Measurements from ENCODE around the gene ZDHHC19. TPM values are rescaled to one million over a fixed set of nuclear protein-coding genes. Genes with fewer than 3 reads are reported as not detected.
A peak's percentile ranks its signal among the peaks of the same experiment; 100 is the strongest.

ZDHHC19 gene
- total RNA-seq, 5 donors from 2014 or later (not counting 1 experiment from before 2014, with no cell fraction given), result 0.49 to 0.54 TPM; not detected in 3

DNA sequence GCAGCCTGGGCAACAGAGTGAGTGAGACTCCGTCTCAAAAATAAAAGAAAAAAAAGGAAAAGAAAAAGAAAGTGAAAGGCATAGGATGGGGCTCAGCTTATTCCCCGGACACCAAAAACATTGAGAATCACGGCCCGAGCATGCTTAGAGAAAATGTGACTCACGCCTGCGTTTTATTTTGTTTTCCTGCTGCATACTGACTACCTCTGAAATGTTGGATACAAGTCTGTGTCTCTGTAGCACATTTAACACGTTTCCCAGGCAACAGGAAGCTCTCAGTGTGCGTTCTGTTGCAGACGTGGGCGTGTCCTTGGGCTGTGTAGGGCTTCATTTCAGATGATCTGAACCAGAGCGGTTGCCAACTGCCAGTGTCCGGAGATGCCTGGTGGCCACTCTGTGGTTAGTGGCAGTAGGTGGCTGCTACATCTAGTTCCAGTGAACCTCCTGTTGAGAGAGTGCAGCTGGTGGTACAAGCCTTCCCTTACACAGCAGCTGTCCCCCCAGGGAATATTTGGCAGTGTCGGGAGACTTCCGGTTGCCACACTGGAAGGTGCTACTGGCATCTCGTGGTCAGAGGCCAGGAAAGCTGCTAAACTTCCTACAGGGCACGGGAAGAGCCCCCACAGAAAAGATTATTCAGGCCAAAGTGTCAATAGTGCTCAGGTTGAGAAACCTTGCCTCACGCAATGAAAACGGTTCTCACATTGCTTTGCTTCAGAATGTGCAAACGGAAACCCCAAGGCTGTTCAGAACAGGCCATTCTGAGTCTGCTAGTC is 8.2 kb upstream of the ZDHHC19 start:
- ChIA-PET CTCF (interaction anchor here (1.1 to 1.2 kb wide), 2 partner anchors 144 to 146 kb away, joined by 3 read pairs; no protein-coding TSS in a partner anchor), POLR2A (no interaction called here)
- no peaks in the 10 kb centered on the region for H3K27me3 ChIP-seq (replicated peaks in 1 of 2; ENCODE audit: control insufficient read depth in 2 of 2, extremely low read depth in 1 of 2, insufficient read depth in 2 of 2, low read length in 1 of 2)

DNA sequence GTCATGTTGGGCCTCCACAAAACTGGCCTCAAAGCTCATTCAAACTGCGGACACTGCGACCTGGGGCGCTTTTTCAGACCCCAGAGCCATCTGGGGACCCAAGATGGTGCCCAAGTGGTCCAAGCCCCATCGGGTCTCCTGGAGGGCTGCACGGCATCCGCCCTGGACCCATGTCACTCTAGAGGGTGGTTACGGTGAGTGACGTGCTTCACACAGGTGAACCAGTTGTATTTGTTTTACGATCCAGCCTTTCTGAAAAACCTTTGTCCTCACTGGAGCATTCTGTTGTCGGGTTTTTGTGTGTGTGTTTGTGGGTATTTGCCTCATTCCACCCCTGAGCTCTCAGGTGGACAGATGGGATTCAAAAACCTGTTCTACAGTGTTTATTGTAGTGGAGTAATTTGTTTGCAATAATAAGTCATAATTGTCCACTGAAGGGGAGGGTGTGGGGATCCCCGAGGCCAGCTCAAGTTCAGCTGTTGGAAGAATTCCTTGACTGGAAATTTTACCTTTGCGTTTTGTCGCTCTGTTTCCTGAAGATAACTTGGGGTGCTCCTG is 7.0 kb upstream of the ZDHHC19 start:
- Histone ChIP-seq H3K27ac (ENCODE audit: low read length) (no peak overlapping the region), H3K4me3 (ENCODE audit: control insufficient read depth in 1 of 2, extremely low read depth in 1 of 2, low read length in 1 of 2) (no peak overlapping the region), H3K36me3 (ENCODE audit: control insufficient read depth in 2 of 2, extremely low read depth in 1 of 2, insufficient read depth in 1 of 2, low read length in 1 of 2) (no peaks in the 10 kb centered on the region), H3K4me1 (ENCODE audit: control insufficient read depth in 1 of 2, extremely low read depth in 1 of 2, insufficient read depth in 2 of 2, low read length in 2 of 2) (peaks cover 4 to 15% of the 10 kb centered on the region in 2 experiments), H3K9me3 (no peaks in the 10 kb centered on the region), H3K27me3 (replicated peaks in 1 of 2; ENCODE audit: control insufficient read depth in 2 of 2, extremely low read depth in 1 of 2, insufficient read depth in 2 of 2, low read length in 1 of 2) (no peaks in the 10 kb centered on the region)
- H3K36me3 Mint-ChIP-seq, result no peaks in the 10 kb centered on the region
- H3K4me3 Mint-ChIP-seq, result peak overlapping the region; percentile 9 to 34 (median 13)
- H3K27me3 Mint-ChIP-seq, result no peaks in the 10 kb centered on the region
- H3K4me1 Mint-ChIP-seq, result peaks cover 12 to 17% (median 16%) of the 10 kb centered on the region in 3 donors
- DNase-seq (no peak), ATAC-seq (replicated peaks in 1 of 4) (no peak)
- POLR2A ChIA-PET, result no interaction called here
- 91% methylated on average over 11 of the region's 13 CpGs for WGBS (ENCODE audit: insufficient coverage)
- H3K9me3 Mint-ChIP-seq, result no peaks in the 10 kb centered on the region
- H3K27ac Mint-ChIP-seq, result peak overlapping the region in 1 of 2 donors; percentile 79
- CTCF ChIA-PET, result no interaction called here

More for the DNA sequence above, 8.2 kb upstream of the ZDHHC19 start:
- H3K4me3 Mint-ChIP-seq, result peak overlapping the region; percentile 71 to 81 (median 79)
- Histone ChIP-seq H3K36me3 (ENCODE audit: control insufficient read depth in 2 of 2, extremely low read depth in 1 of 2, insufficient read depth in 1 of 2, low read length in 1 of 2) (no peaks in the 10 kb centered on the region), H3K4me1 (ENCODE audit: control insufficient read depth in 1 of 2, extremely low read depth in 1 of 2, insufficient read depth in 2 of 2, low read length in 2 of 2) (peaks cover 4 to 15% of the 10 kb centered on the region in 2 experiments), H3K27ac (ENCODE audit: low read length) (peak overlapping the region; percentile 39), H3K4me3 (ENCODE audit: control insufficient read depth in 1 of 2, extremely low read depth in 1 of 2, low read length in 1 of 2) (peak overlapping the region; percentile 45 to 47), H3K9me3 (no peaks in the 10 kb centered on the region)
- peak; percentile 94 to 98 (median 94) for ATAC-seq (replicated peaks in 1 of 4)
- peak in 34 of 35 experiments; percentile 35 to 78 (median 60) for DNase-seq
- H3K27ac Mint-ChIP-seq, result peak overlapping the region; percentile 76 to 79
- WGBS (ENCODE audit: insufficient coverage), result 14% methylated on average over 17 of the region's 19 CpGs
- peaks cover 12 to 17% (median 16%) of the 10 kb centered on the region in 3 donors for H3K4me1 Mint-ChIP-seq
- H3K36me3 Mint-ChIP-seq, result no peaks in the 10 kb centered on the region
- H3K27me3 Mint-ChIP-seq, result no peaks in the 10 kb centered on the region
- no peaks in the 10 kb centered on the region for H3K9me3 Mint-ChIP-seq

DNA sequence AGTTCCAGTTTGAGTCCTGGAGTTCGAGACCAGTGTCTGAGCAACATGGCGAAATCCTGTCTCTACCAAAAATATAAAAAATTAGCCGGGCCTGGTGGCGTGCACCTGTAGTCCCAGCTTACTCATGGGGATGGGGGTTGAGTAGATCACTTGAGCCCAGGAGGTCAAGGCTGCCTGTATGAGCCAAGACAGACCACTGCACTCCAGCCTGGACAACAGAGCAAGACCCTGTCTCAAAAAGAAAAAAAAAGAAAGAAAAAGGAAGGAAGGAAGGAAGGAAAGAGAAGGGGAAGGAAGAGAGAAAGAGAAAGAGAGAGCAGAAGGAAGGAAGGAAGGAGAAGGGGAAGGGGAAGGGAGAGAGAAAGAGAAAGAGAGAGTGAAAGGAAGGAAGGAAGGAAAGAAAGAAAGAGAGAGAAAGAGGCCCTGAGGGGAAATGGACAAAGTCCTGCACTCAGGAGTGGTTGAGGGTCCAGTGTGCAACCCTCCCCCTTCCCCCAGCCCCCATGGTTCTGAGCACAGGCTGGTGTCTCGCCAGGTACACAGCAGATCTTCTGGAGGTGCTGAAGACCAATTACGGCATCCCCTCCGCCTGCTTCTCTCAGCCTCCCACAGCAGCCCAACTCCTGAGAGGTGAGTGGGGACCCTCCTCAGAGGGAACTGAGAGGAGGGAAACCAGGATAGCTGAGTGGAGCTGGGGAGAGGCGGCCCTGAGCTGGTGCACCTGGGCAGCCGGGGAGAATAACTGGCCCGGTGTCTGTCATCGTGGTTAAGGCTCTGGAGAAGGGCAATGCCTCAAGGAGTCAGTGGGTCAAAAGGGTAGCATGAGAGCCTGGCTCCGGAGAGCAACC is 6.3 kb upstream of the ZDHHC19 start:
- POLR2A ChIA-PET, result no interaction called here
- Histone ChIP-seq H3K9me3 (no peaks in the 10 kb centered on the region), H3K4me3 (ENCODE audit: control insufficient read depth in 1 of 2, extremely low read depth in 1 of 2, low read length in 1 of 2) (no peak overlapping the region), H3K36me3 (ENCODE audit: control insufficient read depth in 2 of 2, extremely low read depth in 1 of 2, insufficient read depth in 1 of 2, low read length in 1 of 2) (no peaks in the 10 kb centered on the region), H3K27ac (ENCODE audit: low read length) (no peak overlapping the region), H3K4me1 (ENCODE audit: control insufficient read depth in 1 of 2, extremely low read depth in 1 of 2, insufficient read depth in 2 of 2, low read length in 2 of 2) (peaks cover 4 to 15% of the 10 kb centered on the region in 2 experiments), H3K27me3 (replicated peaks in 1 of 2; ENCODE audit: control insufficient read depth in 2 of 2, extremely low read depth in 1 of 2, insufficient read depth in 2 of 2, low read length in 1 of 2) (no peaks in the 10 kb centered on the region)
- H3K9me3 Mint-ChIP-seq, result no peaks in the 10 kb centered on the region
- peaks cover 12 to 17% (median 16%) of the 10 kb centered on the region in 3 donors for H3K4me1 Mint-ChIP-seq
- no peaks in the 10 kb centered on the region for H3K27me3 Mint-ChIP-seq
- CTCF ChIA-PET, result no interaction called here
- H3K36me3 Mint-ChIP-seq, result no peaks in the 10 kb centered on the region
- 93% methylated on average over 5 of the region's 12 CpGs for WGBS (ENCODE audit: insufficient coverage)
- H3K4me3 Mint-ChIP-seq, result peak overlapping the region in 2 of 3 donors; percentile 13 to 34
- DNase-seq (no peak), ATAC-seq (replicated peaks in 1 of 4) (no peak)
- H3K27ac Mint-ChIP-seq, result peak overlapping the region in 1 of 2 donors; percentile 16

DNA sequence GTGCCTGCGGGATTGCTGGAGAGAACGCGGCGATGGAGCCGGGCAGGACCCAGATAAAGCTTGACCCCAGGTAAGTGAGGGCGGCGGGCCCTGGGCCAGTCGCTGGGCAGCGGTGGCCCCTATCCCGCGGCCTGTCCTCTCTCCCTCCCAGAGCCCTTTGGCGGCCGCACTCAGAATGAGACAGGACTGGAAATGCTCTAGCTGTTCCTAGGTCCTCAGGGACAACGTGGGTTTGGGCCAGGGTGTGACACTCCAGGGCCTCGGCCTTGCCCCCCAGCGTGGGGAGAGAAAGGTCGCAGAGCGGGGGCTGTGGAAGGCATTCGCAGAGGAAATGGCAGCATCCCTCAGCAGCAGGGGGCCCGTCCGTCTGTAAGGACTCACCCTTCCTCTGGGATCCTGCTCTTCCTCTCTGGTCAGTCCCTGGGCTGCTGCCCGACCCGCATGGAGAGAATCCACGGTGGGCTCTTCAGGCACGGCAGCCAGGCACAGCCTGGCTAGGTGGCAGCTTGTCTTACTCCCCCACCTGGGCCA is 5.5 kb upstream of the ZDHHC19 start:
- no peak overlapping the region for H3K27ac ChIP-seq (ENCODE audit: low read length)
- H3K27ac Mint-ChIP-seq, result no peak overlapping the region
- peaks cover 12 to 17% (median 16%) of the 10 kb centered on the region in 3 donors for H3K4me1 Mint-ChIP-seq
- H3K9me3 Mint-ChIP-seq, result no peaks in the 10 kb centered on the region
- no peaks in the 10 kb centered on the region for H3K27me3 Mint-ChIP-seq
- 89% methylated on average over 19 of the region's 25 CpGs for WGBS (ENCODE audit: insufficient coverage)
- POLR2A ChIA-PET, result no interaction called here
- peaks cover 4 to 15% of the 10 kb centered on the region in 2 experiments for H3K4me1 ChIP-seq (ENCODE audit: control insufficient read depth in 1 of 2, extremely low read depth in 1 of 2, insufficient read depth in 2 of 2, low read length in 2 of 2)
- no peaks in the 10 kb centered on the region for H3K36me3 ChIP-seq (ENCODE audit: control insufficient read depth in 2 of 2, extremely low read depth in 1 of 2, insufficient read depth in 1 of 2, low read length in 1 of 2)
- H3K36me3 Mint-ChIP-seq, result no peaks in the 10 kb centered on the region
- no peak overlapping the region for H3K4me3 ChIP-seq (ENCODE audit: control insufficient read depth in 1 of 2, extremely low read depth in 1 of 2, low read length in 1 of 2)
- CTCF ChIA-PET, result no interaction called here
- H3K4me3 Mint-ChIP-seq, result no peak overlapping the region
- H3K27me3 ChIP-seq (replicated peaks in 1 of 2; ENCODE audit: control insufficient read depth in 2 of 2, extremely low read depth in 1 of 2, insufficient read depth in 2 of 2, low read length in 1 of 2), result no peaks in the 10 kb centered on the region
- DNase-seq (no peak), ATAC-seq (replicated peaks in 1 of 4) (no peak)
- no peaks in the 10 kb centered on the region for H3K9me3 ChIP-seq

DNA sequence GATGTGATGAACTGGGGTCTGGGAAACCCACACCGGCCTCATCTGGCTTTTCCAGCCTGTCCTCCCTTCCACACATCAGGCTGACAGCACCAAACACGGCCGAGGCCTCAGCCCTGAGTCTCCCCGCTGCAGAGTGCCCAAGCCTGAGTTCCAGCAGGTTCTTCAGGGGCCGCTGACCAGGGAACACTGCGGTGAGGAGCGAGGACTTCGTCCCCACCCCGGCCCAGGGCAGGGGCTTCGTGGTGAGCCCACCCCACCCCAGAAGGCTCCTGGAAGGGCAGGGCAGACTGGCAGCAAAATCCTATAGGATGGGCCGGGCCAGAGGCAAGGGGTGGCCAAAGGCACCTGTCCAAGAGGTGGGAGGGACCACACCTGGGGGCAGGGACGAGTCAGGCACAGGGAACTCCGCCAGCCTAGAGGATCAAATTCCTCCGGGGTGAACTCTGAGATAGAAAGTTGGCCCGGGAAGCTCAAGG is 4.9 kb upstream of the ZDHHC19 start, which contains the start of gene SLC51A:
SLC51A (plus strand) TSS at position 446 of the 476 bp plus-strand sequence. CDS start 179 bp downstream, outside the sequence.
- H3K9me3 Mint-ChIP-seq, result no peaks in the 10 kb centered on the region
- ATAC-seq (replicated peaks in 1 of 4), result no peak
- Histone ChIP-seq H3K4me3 (ENCODE audit: control insufficient read depth in 1 of 2, extremely low read depth in 1 of 2, low read length in 1 of 2) (no peak within 1 kb of the TSS), H3K9me3 (no peaks in the 10 kb centered on the region), H3K27me3 (replicated peaks in 1 of 2; ENCODE audit: control insufficient read depth in 2 of 2, extremely low read depth in 1 of 2, insufficient read depth in 2 of 2, low read length in 1 of 2) (no peaks in the 10 kb centered on the region), H3K4me1 (ENCODE audit: control insufficient read depth in 1 of 2, extremely low read depth in 1 of 2, insufficient read depth in 2 of 2, low read length in 2 of 2) (peaks cover 4 to 15% of the 10 kb centered on the region in 2 experiments), H3K27ac (ENCODE audit: low read length) (no peak within 1 kb of the TSS), H3K36me3 (ENCODE audit: control insufficient read depth in 2 of 2, extremely low read depth in 1 of 2, insufficient read depth in 1 of 2, low read length in 1 of 2) (no peaks in the 10 kb centered on the region)
- no peaks in the 10 kb centered on the region for H3K27me3 Mint-ChIP-seq
- no peaks in the 10 kb centered on the region for H3K36me3 Mint-ChIP-seq
- ChIA-PET POLR2A (no interaction called here), CTCF (no interaction called here)
- DNase-seq, result no peak
- 84% methylated on average over 12 of the region's 15 CpGs for WGBS (ENCODE audit: insufficient coverage)
- H3K27ac Mint-ChIP-seq, result peak within 1 kb of the TSS in 1 of 2 donors; percentile 16
- peaks cover 12 to 17% (median 16%) of the 10 kb centered on the region in 3 donors for H3K4me1 Mint-ChIP-seq
- H3K4me3 Mint-ChIP-seq, result peak within 1 kb of the TSS in 1 of 3 donors; percentile 34
